ENCODE measurements around the gene NTF4.

DNA sequence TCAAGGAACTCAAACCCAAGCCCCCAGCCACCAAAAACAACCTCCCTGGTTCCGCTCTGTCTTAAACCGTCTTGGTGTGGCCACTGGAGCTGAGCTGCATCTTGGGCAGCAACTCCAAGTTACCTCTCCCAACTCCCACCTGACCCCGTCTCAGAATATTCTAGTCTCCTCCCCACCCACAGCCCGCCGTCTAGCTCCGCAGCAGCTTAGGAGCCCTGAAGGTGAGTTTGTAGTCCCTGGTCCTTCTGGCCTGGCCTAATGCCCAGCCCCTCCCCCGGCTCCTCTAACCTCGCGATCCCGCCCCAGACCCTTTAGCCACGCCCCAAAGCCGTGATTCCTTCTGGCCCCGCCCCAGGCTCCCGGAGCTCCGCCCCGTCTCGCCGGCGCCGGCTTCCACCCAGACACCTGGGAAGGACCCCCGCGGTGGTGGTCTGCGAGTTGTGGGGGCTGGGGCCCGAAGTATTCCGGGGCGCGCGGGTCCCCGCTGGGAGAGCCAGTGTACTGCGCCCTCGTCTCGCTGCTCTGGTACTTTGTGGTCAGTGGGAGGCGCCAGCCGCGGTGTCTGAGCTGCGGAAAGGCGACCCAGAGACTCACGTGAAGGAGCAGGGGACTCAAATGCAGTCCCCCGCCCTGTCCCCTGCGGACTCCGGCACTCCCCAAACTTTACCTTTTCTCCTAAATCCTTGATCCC lies 45.2 kb downstream of the NTF4 start:
- TF ChIP-seq, protein P1, sequence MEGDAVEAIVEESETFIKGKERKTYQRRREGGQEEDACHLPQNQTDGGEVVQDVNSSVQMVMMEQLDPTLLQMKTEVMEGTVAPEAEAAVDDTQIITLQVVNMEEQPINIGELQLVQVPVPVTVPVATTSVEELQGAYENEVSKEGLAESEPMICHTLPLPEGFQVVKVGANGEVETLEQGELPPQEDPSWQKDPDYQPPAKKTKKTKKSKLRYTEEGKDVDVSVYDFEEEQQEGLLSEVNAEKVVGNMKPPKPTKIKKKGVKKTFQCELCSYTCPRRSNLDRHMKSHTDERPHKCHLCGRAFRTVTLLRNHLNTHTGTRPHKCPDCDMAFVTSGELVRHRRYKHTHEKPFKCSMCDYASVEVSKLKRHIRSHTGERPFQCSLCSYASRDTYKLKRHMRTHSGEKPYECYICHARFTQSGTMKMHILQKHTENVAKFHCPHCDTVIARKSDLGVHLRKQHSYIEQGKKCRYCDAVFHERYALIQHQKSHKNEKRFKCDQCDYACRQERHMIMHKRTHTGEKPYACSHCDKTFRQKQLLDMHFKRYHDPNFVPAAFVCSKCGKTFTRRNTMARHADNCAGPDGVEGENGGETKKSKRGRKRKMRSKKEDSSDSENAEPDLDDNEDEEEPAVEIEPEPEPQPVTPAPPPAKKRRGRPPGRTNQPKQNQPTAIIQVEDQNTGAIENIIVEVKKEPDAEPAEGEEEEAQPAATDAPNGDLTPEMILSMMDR (conservative IDR thresholded peaks at IDR 0.05) = no peak
- no peak for TF ChIP-seq ZFX (IDR thresholded peaks at IDR 0.05)

Data from C4-2B (cell line).